Neural cell (in vitro differentiated cells): ENCODE data around the gene HSD17B2. TPM values are rescaled to one million over a fixed set of nuclear protein-coding genes. Genes with fewer than 3 reads are reported as not detected.

ENCODE experiments used
- H2AFZ ChIP-seq: fragments of 200-600, 300-800 bp; sonication (generic), shearing (Covaris generic); 2 replicates; pipeline ENCODE4 v1.6.0; 2014; ENCODE audit warnings: low read depth, mild to moderate bottlenecking, antibody characterized with exemption, low read length, moderate library complexity
- H3F3A ChIP-seq: fragments of 200-600 bp; shearing (Covaris generic); 2 replicates; pipeline ENCODE4 v1.6.1; 2016; ENCODE audit warnings: mild to moderate bottlenecking, moderate library complexity, mixed read lengths, antibody characterized with exemption, low read length; ENCODE audit not compliant: insufficient read depth, poor library complexity, severe bottlenecking
- H3K27ac ChIP-seq: fragments of 200-600, 300-800 bp; sonication (generic), shearing (Covaris generic); 2 replicates; pipeline ENCODE4 v1.5.1; 2014; ENCODE audit warnings: mild to moderate bottlenecking, low read length, moderate library complexity
- H3K27me3 ChIP-seq: fragments of 300-800, 200-600 bp; sonication (generic), shearing (Covaris generic); 2 replicates; pipeline ENCODE4 v1.6.0; 2014; ENCODE audit warnings: mild to moderate bottlenecking, low read depth, low read length, moderate library complexity; ENCODE audit not compliant: insufficient read depth
- H3K36me3 ChIP-seq: fragments of 300-800, 200-600 bp; sonication (generic), shearing (Covaris generic); 2 replicates; pipeline ENCODE4 v1.5.1; 2014; ENCODE audit warnings: mild to moderate bottlenecking, antibody characterized with exemption, low read length, moderate library complexity; ENCODE audit not compliant: insufficient read depth
- H3K4me2 ChIP-seq: fragments of 300-800, 200-600 bp; sonication (generic), shearing (Covaris generic); 2 replicates; pipeline ENCODE4 v1.6.0; 2014; ENCODE audit warnings: mild to moderate bottlenecking, low read length
- H3K4me3 ChIP-seq: fragments of 300-800, 200-600 bp; sonication (generic), shearing (Covaris generic); 2 replicates; pipeline ENCODE4 v1.5.1; 2014; ENCODE audit warnings: mild to moderate bottlenecking, low read length, moderate library complexity
- H3K79me2 ChIP-seq: fragments of 200-600 bp; shearing (Covaris generic); replicated peaks from 2 replicates; pipeline ENCODE4 v1.6.0; 2014; ENCODE audit warnings: mild to moderate bottlenecking, low read length, moderate library complexity; ENCODE audit not compliant: insufficient read depth
- H3K9ac ChIP-seq: fragments of 300-800, 200-600 bp; sonication (generic), shearing (Covaris generic); 2 replicates; pipeline ENCODE4 v1.6.1; 2016; ENCODE audit warnings: mild to moderate bottlenecking, low read length, mixed read lengths
- H3K9me2 ChIP-seq: fragments of 200-600 bp; shearing (Covaris generic); 2 replicates; pipeline ENCODE4 v1.6.1; 2016; ENCODE audit warnings: mild to moderate bottlenecking, low read length, mixed read lengths; ENCODE audit not compliant: insufficient read depth
- H3K9me3 ChIP-seq: fragments of 200-600, 300-800 bp; sonication (generic), shearing (Covaris generic); 2 replicates; pipeline ENCODE4 v1.6.1; 2016; ENCODE audit warnings: mild to moderate bottlenecking, mixed run types, low read length, moderate library complexity, mixed read lengths
- H4K20me1 ChIP-seq: fragments of 200-600 bp; shearing (Covaris generic); 2 replicates; pipeline ENCODE4 v1.6.1; 2016; ENCODE audit warnings: mild to moderate bottlenecking, mixed run types; ENCODE audit not compliant: insufficient read depth
- EP300 ChIP-seq: fragments of 450-650 bp; conservative IDR thresholded peaks from 2 replicates; pipeline ENCODE4 v1.6.1; 2014; ENCODE audit warnings: antibody characterized with exemption, mild to moderate bottlenecking, moderate library complexity; ENCODE audit not compliant: poor library complexity, severe bottlenecking
- EZH2 ChIP-seq: fragments of 200-600, 300-800 bp; shearing (Covaris generic), sonication (generic); IDR thresholded peaks from 2 replicates; pipeline ENCODE4 v1.6.1; 2014; ENCODE audit warnings: antibody characterized with exemption, low read length, borderline replicate concordance, mild to moderate bottlenecking; ENCODE audit not compliant: insufficient read depth, poor library complexity, severe bottlenecking
- MXI1 ChIP-seq: fragments of 450-650 bp; conservative IDR thresholded peaks from 2 replicates; pipeline ENCODE4 v1.6.1; 2014; ENCODE audit warnings: antibody characterized with exemption, mild to moderate bottlenecking; ENCODE audit not compliant: poor library complexity, severe bottlenecking
- POLR2AphosphoS5 ChIP-seq: IDR thresholded peaks from 2 replicates; pipeline ENCODE4 v1.6.1; 2012
- RAD21 ChIP-seq: fragments of 450-650 bp; conservative IDR thresholded peaks from 2 replicates; pipeline ENCODE4 v1.6.1; 2014; ENCODE audit warnings: antibody characterized with exemption, mild to moderate bottlenecking, moderate library complexity
- SMC3 ChIP-seq: fragments of 450-650 bp; conservative IDR thresholded peaks from 2 replicates; pipeline ENCODE4 v1.6.1; 2014; ENCODE audit warnings: antibody characterized with exemption, mild to moderate bottlenecking, moderate library complexity; ENCODE audit not compliant: poor library complexity
- TAF1 ChIP-seq: IDR thresholded peaks from 2 replicates; pipeline ENCODE4 v1.6.1; 2012; ENCODE audit warnings: low read depth
- polyA plus RNA-seq: library from polyadenylated mRNA; depleted of rRNA; stranded (reverse); fragments of >200 nt; gene quantifications from 2 replicates; pipeline ENCODE4 v1.2.3, GENCODE V29; 2014
- TF ChIP-seq, protein P1 (sequence below): IDR thresholded peaks from 2 replicates; pipeline ENCODE4 v1.6.1; 2012; ENCODE audit warnings: borderline replicate concordance
- TF ChIP-seq, protein P2 (sequence below): fragments of 450-650 bp; IDR thresholded peaks from 2 replicates; pipeline ENCODE4 v1.5.1; 2014; ENCODE audit warnings: antibody characterized with exemption, mild to moderate bottlenecking, moderate library complexity; ENCODE audit not compliant: poor library complexity, severe bottlenecking

The HSD17B2 gene
- polyA plus RNA-seq, 1 donor from 2014 or later, result not detected

DNA sequence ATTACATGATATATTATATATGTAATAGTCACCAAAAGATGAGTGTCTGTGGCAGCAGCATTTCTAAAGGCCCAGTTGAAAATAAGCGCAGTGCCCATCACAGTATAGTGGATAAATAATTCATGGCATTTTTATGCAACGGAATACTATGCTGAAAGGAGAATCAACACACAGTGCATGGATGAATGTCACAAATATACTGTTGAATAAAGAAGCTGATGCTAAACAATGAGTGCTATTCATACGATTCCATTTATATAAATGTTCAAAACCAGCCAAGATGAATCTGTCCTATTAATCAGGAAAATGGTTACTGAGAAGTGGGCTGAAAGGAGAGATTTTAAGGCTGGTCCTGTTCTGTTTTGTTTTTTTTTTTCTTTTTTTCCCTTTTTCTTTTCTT lies 61.6 kb downstream of the HSD17B2 start:
- H3K27me3 ChIP-seq, result no peaks in the 10 kb centered on the region
- H3F3A ChIP-seq, result no peaks in the 10 kb centered on the region
- no peaks in the 10 kb centered on the region for H3K36me3 ChIP-seq
- TF ChIP-seq TAF1, result no peak
- TF ChIP-seq, protein P1, sequence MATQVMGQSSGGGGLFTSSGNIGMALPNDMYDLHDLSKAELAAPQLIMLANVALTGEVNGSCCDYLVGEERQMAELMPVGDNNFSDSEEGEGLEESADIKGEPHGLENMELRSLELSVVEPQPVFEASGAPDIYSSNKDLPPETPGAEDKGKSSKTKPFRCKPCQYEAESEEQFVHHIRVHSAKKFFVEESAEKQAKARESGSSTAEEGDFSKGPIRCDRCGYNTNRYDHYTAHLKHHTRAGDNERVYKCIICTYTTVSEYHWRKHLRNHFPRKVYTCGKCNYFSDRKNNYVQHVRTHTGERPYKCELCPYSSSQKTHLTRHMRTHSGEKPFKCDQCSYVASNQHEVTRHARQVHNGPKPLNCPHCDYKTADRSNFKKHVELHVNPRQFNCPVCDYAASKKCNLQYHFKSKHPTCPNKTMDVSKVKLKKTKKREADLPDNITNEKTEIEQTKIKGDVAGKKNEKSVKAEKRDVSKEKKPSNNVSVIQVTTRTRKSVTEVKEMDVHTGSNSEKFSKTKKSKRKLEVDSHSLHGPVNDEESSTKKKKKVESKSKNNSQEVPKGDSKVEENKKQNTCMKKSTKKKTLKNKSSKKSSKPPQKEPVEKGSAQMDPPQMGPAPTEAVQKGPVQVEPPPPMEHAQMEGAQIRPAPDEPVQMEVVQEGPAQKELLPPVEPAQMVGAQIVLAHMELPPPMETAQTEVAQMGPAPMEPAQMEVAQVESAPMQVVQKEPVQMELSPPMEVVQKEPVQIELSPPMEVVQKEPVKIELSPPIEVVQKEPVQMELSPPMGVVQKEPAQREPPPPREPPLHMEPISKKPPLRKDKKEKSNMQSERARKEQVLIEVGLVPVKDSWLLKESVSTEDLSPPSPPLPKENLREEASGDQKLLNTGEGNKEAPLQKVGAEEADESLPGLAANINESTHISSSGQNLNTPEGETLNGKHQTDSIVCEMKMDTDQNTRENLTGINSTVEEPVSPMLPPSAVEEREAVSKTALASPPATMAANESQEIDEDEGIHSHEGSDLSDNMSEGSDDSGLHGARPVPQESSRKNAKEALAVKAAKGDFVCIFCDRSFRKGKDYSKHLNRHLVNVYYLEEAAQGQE, result no peak
- TF ChIP-seq POLR2AphosphoS5, result no peak
- no peak for TF ChIP-seq RAD21
- TF ChIP-seq SMC3, result no peak
- TF ChIP-seq, protein P2, sequence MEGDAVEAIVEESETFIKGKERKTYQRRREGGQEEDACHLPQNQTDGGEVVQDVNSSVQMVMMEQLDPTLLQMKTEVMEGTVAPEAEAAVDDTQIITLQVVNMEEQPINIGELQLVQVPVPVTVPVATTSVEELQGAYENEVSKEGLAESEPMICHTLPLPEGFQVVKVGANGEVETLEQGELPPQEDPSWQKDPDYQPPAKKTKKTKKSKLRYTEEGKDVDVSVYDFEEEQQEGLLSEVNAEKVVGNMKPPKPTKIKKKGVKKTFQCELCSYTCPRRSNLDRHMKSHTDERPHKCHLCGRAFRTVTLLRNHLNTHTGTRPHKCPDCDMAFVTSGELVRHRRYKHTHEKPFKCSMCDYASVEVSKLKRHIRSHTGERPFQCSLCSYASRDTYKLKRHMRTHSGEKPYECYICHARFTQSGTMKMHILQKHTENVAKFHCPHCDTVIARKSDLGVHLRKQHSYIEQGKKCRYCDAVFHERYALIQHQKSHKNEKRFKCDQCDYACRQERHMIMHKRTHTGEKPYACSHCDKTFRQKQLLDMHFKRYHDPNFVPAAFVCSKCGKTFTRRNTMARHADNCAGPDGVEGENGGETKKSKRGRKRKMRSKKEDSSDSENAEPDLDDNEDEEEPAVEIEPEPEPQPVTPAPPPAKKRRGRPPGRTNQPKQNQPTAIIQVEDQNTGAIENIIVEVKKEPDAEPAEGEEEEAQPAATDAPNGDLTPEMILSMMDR, result no peak
- TF ChIP-seq EP300, result no peak
- no peak for TF ChIP-seq EZH2
- TF ChIP-seq MXI1, result no peak
- H3K9me3 ChIP-seq, result no peaks in the 10 kb centered on the region
- no peak overlapping the region for H2AFZ ChIP-seq
- no peak overlapping the region for H3K4me3 ChIP-seq
- no peak overlapping the region for H3K4me2 ChIP-seq
- H3K27ac ChIP-seq, result no peak overlapping the region
- no peak overlapping the region for H3K9ac ChIP-seq
- H3K9me2 ChIP-seq, result no peaks in the 10 kb centered on the region
- H4K20me1 ChIP-seq, result no peaks in the 10 kb centered on the region
- H3K79me2 ChIP-seq, result no peaks in the 10 kb centered on the region

- H2AFZ ChIP-seq, result no peak overlapping the region
- no peaks in the 10 kb centered on the region for H3F3A ChIP-seq
- no peak overlapping the region for H3K27ac ChIP-seq
- no peak overlapping the region for H3K9ac ChIP-seq
- H4K20me1 ChIP-seq, result no peaks in the 10 kb centered on the region
- H3K79me2 ChIP-seq, result no peaks in the 10 kb centered on the region
- H3K4me3 ChIP-seq, result no peak overlapping the region
- H3K27me3 ChIP-seq, result no peaks in the 10 kb centered on the region
- H3K36me3 ChIP-seq, result no peaks in the 10 kb centered on the region
- no peaks in the 10 kb centered on the region for H3K9me2 ChIP-seq
- no peak overlapping the region for H3K4me2 ChIP-seq
- H3K9me3 ChIP-seq, result no peaks in the 10 kb centered on the region
- no peak for TF ChIP-seq SMC3
Measured at GRCh38 chr16:82105107-82105506, 70.1 kb downstream of the HSD17B2 start.

DNA sequence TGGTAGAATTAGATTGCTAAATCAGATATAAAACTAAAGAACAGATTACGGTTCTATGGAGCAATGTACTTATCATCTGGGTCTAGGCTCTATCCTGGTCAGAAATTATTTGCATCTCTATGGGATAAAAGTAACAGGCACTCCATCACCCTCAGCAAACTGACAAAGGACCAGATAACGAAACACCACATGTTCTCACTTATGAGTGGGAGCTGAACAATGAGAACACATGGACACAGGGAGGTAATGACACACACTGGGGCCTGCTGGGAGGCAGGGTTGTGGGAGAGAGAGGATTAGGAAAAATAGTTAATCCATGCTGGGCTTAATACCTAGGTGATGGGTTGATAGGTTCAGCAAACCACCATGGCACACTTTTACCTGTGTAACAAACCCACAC lies 73.0 kb downstream of the HSD17B2 start:
- Histone ChIP-seq H4K20me1 (no peaks in the 10 kb centered on the region), H2AFZ (no peak overlapping the region), H3K27ac (no peak overlapping the region), H3K9me3 (no peaks in the 10 kb centered on the region), H3K79me2 (no peaks in the 10 kb centered on the region), H3K9ac (no peak overlapping the region), H3K9me2 (no peaks in the 10 kb centered on the region), H3K4me3 (no peak overlapping the region), H3K27me3 (no peaks in the 10 kb centered on the region), H3F3A (no peaks in the 10 kb centered on the region), H3K36me3 (no peaks in the 10 kb centered on the region), H3K4me2 (no peak overlapping the region)
- TF ChIP-seq TAF1 (no peak), EZH2 (no peak), POLR2AphosphoS5 (no peak), RAD21 (no peak)
- TF ChIP-seq, protein P2, result no peak
- TF ChIP-seq, protein P1, result no peak
